Stimulated activated effector memory CD8-positive, alpha-beta T cell treated with anti-CD3 and anti-CD28 coated beads, Interleukin-12 subunit alpha, Interleukin-12 subunit beta, amount 100 ng/mL, for 72 hours (primary cell): ENCODE data around the gene COG1.

Experiments
- ATAC-seq: fragments of 150-1000 bp; cut with Tn5 transposase; 2 replicates; pipeline ENCODE4 v1.10.0; 2021
- DNase-seq, 2 donors: peaks; one replicate each; pipeline ENCODE4 v3.0.0; 2021 to 2022; ENCODE audit warnings: low spot score in 2 of 2
- H3K27ac Mint-ChIP-seq: one replicate; pipeline ENCODE4 v1.8.0; 2022; ENCODE audit warnings: mild to moderate bottlenecking, mixed read lengths
- H3K36me3 Mint-ChIP-seq: one replicate; pipeline ENCODE4 v1.8.0; 2022; ENCODE audit warnings: mild to moderate bottlenecking, mixed read lengths
- H3K4me1 Mint-ChIP-seq: one replicate; pipeline ENCODE4 v1.8.0; 2022; ENCODE audit warnings: mixed read lengths
- H3K4me3 Mint-ChIP-seq: one replicate; pipeline ENCODE4 v1.8.0; 2022; ENCODE audit warnings: mild to moderate bottlenecking, mixed read lengths
- H3K9me3 Mint-ChIP-seq: one replicate; pipeline ENCODE4 v1.8.0; 2022; ENCODE audit warnings: mixed read lengths

COG1 gene

DNA sequence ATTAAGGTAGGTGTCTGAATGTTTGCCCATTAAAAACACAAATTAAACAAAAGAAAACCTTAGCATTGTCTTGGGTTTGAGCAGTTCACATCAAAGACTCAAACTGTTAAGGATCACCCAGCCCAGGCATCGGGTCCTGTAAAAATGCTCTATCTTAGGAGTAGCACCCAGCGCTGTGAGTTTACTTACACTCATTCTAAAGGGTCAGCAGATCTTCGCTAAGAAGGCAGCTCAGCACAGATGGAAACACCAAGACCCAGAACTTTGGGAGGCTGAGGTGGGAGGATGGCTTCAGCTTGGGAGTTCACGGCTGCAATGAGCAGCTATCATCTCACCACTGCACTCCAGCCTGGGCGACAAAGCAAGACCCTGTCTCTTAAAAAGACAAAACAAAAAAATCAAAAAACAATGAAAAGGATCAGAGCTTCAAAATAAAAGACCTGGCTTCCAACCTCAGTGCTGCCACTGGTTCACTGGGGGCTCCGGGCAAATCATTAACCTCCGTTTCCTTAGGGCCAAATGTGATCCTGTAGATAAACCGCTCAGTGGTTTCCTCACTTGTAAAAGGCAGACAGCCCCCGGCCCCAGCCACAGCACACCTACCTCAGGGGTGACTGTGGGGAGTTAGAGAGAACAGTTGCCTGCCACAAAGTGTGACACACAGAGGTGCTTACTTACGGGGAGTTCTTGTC, 11.1 kb downstream of the COG1 start:
- H3K36me3 Mint-ChIP-seq: peaks cover 100% of the 10 kb centered on the region
- no peak overlapping the region for H3K4me3 Mint-ChIP-seq
- DNase-seq: no peak
- peak overlapping the region; percentile 87 for H3K27ac Mint-ChIP-seq
- H3K4me1 Mint-ChIP-seq: no peaks in the 10 kb centered on the region
- ATAC-seq: peak; percentile 78
- no peaks in the 10 kb centered on the region for H3K9me3 Mint-ChIP-seq

DNA sequence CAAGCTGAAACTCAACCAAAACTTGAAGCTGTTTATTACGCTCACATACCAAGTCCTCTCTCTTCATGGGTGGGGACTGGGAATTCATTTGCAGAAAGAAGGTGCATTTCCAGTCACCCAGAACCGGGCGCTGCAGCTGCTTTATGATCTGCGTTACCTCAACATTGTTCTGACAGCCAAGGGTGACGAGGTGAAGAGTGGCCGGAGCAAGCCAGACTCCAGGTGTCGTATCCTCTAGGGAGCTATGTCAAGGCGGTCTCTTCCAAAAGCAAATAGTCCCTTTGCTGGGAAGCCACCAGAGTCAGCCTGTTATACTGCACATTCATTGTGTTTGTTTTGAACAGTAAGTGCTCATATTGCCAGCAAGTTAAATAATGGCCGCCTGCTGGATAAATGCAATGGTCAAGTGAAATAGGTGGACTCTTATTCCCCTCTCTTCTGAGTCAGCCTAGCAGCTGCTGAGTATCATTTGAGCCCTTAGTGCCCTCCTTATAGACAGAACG, 12.7 kb downstream of the COG1 start:
- no peak for DNase-seq
- peaks cover 100% of the 10 kb centered on the region for H3K36me3 Mint-ChIP-seq
- H3K4me1 Mint-ChIP-seq: no peaks in the 10 kb centered on the region
- no peak overlapping the region for H3K4me3 Mint-ChIP-seq
- H3K27ac Mint-ChIP-seq: peak overlapping the region; percentile 87
- no peak for ATAC-seq
- H3K9me3 Mint-ChIP-seq: no peaks in the 10 kb centered on the region

DNA sequence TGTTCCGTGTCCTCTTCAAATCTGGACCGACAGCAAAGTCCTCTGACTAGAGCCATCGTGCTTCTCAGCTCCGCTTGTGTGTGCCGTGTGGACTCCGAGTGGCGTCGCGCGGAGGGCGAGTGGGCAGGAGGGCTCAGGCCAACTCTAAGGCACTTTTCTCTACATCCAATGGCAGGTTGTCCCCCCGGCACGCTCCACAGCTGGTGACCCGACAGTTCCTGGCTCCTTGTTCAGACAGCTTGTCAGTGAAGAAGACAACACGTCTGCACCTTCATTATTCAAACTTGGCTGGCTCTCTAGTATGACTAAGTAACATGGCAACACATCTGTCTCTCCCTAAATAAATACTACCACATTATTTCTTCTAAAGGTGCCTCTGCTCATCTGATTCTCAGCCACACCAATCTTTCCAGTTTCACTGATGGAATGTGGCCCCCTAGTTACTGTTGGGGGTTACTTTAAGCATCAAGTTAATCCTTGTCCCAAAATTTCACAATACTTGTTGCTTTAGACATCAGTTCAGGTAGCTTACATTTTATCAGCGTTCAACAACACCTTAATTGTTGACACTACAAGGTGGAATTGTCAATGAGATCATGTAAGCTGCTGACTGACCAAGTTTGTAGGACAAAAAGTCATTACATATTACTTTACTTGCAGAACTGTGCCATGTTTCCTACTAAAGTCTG, 15.4 kb downstream of the COG1 start:
- H3K9me3 Mint-ChIP-seq: no peaks in the 10 kb centered on the region
- ATAC-seq (no peak), DNase-seq (no peak)
- H3K4me3 Mint-ChIP-seq: no peak overlapping the region
- H3K27ac Mint-ChIP-seq: no peak overlapping the region
- H3K36me3 Mint-ChIP-seq: peaks cover 93% of the 10 kb centered on the region
- peaks cover 12% of the 10 kb centered on the region for H3K4me1 Mint-ChIP-seq

DNA sequence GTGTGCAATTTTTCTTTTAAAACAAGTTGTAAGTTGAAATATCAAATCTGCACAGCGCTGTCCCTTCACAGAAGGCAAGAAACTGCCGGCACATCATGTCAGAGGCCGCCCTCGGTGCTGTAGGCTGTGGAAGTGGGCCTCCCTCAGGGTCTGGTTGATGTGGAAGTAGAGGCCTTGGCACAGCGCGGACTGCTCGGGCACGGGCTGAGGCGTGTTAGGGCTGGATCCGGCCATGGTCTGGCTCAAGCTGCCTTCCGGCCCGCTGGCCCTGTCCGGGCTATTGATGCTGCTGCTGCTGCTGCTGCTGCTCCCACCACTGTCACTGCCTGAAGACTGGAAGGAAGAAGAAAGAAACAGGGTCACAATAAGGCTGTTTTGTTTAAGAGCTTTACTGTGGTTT, 16.6 kb downstream of the COG1 start:
- Mint-ChIP-seq H3K36me3 (peaks cover 86% of the 10 kb centered on the region), H3K27ac (no peak overlapping the region), H3K4me1 (peaks cover 17% of the 10 kb centered on the region), H3K9me3 (no peaks in the 10 kb centered on the region), H3K4me3 (no peak overlapping the region)
- ATAC-seq (no peak), DNase-seq (no peak)

- Mint-ChIP-seq H3K27ac (no peak overlapping the region), H3K4me3 (no peak overlapping the region), H3K4me1 (peaks cover 17% of the 10 kb centered on the region), H3K36me3 (peaks cover 79% of the 10 kb centered on the region), H3K9me3 (no peaks in the 10 kb centered on the region)
- DNase-seq (no peak), ATAC-seq (no peak)
Measured at GRCh38 chr17:73210002-73210678, 17.3 kb downstream of the COG1 start.

- Mint-ChIP-seq H3K27ac (peak overlapping the region; percentile 69), H3K4me1 (peaks cover 31% of the 10 kb centered on the region), H3K36me3 (peaks cover 77% of the 10 kb centered on the region), H3K9me3 (no peaks in the 10 kb centered on the region), H3K4me3 (peak overlapping the region; percentile 48)
- DNase-seq: peak; percentile 35 to 65
- ATAC-seq: peak; percentile 82
Measured at GRCh38 chr17:73211745-73212144, 18.9 kb downstream of the COG1 start.

DNA sequence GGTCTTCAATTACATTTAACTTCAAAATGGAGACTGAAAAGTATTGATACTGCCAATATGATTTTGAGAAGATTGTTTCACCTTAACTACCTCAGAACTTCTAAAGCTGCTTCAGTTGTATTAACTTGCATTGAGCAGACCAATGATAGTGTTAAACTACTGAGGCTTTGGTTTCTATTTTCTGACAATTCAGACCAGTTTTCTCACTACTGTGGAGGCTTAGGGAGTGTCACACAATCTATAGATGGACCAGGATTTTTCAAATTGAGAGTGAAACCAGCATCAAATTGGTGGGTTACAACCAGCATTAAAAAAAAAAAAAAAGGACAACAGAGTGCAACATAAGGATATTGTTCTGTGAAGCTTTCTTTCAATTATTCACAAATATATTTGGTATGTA, 21.2 kb downstream of the COG1 start:
- Mint-ChIP-seq H3K27ac (no peak overlapping the region), H3K36me3 (peaks cover 77% of the 10 kb centered on the region), H3K4me1 (peaks cover 31% of the 10 kb centered on the region), H3K4me3 (no peak overlapping the region), H3K9me3 (no peaks in the 10 kb centered on the region)
- ATAC-seq: peak; percentile 51
- no peak for DNase-seq

- Mint-ChIP-seq H3K36me3 (peaks cover 77% of the 10 kb centered on the region), H3K27ac (peak overlapping the region; percentile 81)
Measured at GRCh38 chr17:73214851-73215250, 22.0 kb downstream of the COG1 start.

DNA sequence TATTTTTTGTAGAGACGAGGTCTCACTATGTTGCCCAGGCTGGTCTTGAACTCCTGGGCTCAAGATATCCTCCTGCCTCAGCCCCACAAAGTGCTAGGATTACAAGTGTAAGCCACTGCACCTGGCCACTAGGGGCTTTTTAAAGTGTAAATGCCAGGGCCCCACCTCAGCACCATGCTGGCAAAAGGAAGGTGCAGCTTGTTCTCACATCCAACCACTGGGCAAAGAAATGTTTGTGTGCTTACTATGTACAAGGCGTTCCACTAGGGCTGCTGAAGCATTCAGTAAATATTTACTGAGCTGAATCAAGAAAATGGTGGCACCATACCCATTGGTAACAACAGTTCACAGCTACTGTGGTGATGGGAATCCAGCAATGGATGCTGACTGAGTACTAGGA, 22.6 kb downstream of the COG1 start:
- Mint-ChIP-seq H3K9me3 (no peaks in the 10 kb centered on the region), H3K4me3 (no peak overlapping the region), H3K4me1 (peaks cover 31% of the 10 kb centered on the region), H3K36me3 (peaks cover 77% of the 10 kb centered on the region), H3K27ac (peak overlapping the region; percentile 81)
- DNase-seq (no peak), ATAC-seq (no peak)

More at GRCh38 chr17:73214851-73215250, 22.0 kb downstream of the COG1 start:
- H3K4me3 Mint-ChIP-seq: no peak overlapping the region
- ATAC-seq (no peak), DNase-seq (no peak)
- no peaks in the 10 kb centered on the region for H3K9me3 Mint-ChIP-seq
- H3K4me1 Mint-ChIP-seq: peaks cover 31% of the 10 kb centered on the region

GRCh38 chr17:73223626-73224230, 30.9 kb downstream of the COG1 start:
- Mint-ChIP-seq H3K36me3 (peaks cover 71% of the 10 kb centered on the region), H3K27ac (peak overlapping the region; percentile 84), H3K4me1 (peaks cover 37% of the 10 kb centered on the region), H3K9me3 (no peaks in the 10 kb centered on the region), H3K4me3 (no peak overlapping the region)
- DNase-seq: no peak
- no peak for ATAC-seq

GRCh38 chr17:73224237-73224636, 31.4 kb downstream of the COG1 start:
- ATAC-seq (no peak), DNase-seq (no peak)
- H3K9me3 Mint-ChIP-seq: no peaks in the 10 kb centered on the region
- H3K36me3 Mint-ChIP-seq: peaks cover 66% of the 10 kb centered on the region
- H3K4me3 Mint-ChIP-seq: no peak overlapping the region
- peak overlapping the region; percentile 84 for H3K27ac Mint-ChIP-seq
- peaks cover 42% of the 10 kb centered on the region for H3K4me1 Mint-ChIP-seq

- Mint-ChIP-seq H3K36me3 (peaks cover 60% of the 10 kb centered on the region), H3K4me3 (no peak overlapping the region), H3K9me3 (no peaks in the 10 kb centered on the region), H3K4me1 (peaks cover 46% of the 10 kb centered on the region), H3K27ac (no peak overlapping the region)
- DNase-seq (no peak), ATAC-seq (no peak)
Measured at GRCh38 chr17:73224663-73225305, 31.9 kb downstream of the COG1 start.

DNA sequence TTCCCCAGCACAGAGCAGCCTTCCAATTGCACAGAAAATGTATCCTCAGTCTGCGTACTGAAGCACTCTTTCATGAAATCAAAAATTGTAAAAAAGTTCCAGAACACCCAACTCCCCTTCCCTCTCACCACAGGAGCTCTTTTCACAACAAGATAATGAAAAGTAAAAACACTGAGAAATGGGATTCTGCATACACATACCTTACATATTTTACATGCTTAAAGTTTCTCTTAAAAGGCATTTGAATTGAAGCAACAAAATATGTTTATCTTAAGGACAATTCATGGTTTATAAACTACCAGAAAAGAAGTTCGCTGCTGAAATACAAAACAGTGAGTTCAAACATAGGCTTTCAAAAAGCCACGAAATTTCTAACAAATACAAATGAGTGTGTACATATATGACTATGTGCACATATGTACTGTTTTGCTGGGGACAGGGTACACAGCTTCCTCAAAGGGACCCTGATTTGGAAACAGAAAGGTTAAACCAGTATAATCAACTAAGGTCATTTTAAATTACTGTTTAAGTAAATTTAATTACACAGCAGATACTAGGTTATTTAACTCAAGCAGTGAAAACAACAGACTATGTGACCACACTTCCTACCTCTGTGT, 33.8 kb downstream of the COG1 start:
- peak overlapping the region; percentile 67 for H3K27ac Mint-ChIP-seq

GRCh38 chr17:73227379-73227778, 34.5 kb downstream of the COG1 start:
- peak overlapping the region; percentile 67 for H3K27ac Mint-ChIP-seq
- peak overlapping the region; percentile 53 for H3K4me3 Mint-ChIP-seq
- H3K4me1 Mint-ChIP-seq: peaks cover 57% of the 10 kb centered on the region
- H3K9me3 Mint-ChIP-seq: no peaks in the 10 kb centered on the region
- DNase-seq: no peak
- ATAC-seq: peak; percentile 44
- H3K36me3 Mint-ChIP-seq: peaks cover 48% of the 10 kb centered on the region

More for the DNA sequence above, 33.8 kb downstream of the COG1 start:
- Mint-ChIP-seq H3K4me3 (peak overlapping the region; percentile 53), H3K9me3 (no peaks in the 10 kb centered on the region), H3K36me3 (peaks cover 49% of the 10 kb centered on the region), H3K4me1 (peaks cover 57% of the 10 kb centered on the region)
- peak; percentile 83 for ATAC-seq
- DNase-seq: no peak
